Measurements from ENCODE around the gene ANXA2R. TPM values are rescaled to one million over a fixed set of nuclear protein-coding genes. Genes with fewer than 3 reads are reported as not detected.

The ANXA2R gene
- total and polyA plus RNA-seq, 9 of the 15 experiments (the other 6 are each of a cell fraction or from before 2014, with no cell fraction given), result 2.1 to 4.8 (median 3.4) TPM

DNA sequence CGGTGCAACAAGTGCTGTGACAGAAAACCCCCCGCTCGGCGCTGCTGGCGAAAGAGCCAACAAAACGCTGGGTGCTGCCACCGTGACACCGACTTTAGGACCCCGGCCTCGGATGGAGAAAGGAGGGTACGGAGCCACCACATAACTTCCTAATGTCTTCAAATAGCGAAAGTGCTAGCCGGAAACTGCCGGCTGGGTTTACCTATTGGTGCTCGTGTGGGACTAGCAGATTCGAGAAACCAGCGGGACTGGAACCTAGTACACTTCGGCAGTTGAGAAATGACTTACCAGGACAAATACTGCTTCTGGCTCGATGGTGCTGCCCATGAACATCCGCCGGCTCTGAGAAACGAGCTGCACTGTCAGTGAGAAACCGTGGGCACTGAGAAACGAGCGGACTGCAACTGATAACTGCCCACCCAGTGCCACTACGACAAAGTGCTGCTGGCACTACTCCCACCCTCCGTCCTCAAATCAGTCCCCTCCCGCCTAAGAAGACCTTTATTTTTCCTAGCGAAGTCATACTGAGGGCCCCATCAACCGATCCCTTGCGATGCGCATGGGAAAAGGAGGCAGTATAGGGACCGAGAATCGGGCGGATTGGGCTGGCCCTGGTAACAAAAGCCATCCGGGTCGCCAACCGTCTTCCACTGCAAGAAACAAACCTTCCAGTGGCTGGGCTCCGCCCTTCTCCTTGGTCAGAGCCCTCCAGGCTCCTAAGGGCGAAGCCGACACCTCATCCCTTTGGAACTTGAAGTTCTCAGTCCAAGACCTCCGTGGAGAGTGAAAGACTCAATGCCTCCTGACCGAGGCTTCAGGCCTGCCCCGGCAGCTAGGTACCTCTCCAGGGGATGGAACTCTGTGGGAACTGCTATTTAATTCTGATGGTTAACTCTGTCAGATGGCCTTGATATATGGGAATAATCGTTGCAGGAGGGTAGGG, 27.0 kb upstream of the ANXA2R start (continued):
- TF ChIP-seq, protein P1, sequence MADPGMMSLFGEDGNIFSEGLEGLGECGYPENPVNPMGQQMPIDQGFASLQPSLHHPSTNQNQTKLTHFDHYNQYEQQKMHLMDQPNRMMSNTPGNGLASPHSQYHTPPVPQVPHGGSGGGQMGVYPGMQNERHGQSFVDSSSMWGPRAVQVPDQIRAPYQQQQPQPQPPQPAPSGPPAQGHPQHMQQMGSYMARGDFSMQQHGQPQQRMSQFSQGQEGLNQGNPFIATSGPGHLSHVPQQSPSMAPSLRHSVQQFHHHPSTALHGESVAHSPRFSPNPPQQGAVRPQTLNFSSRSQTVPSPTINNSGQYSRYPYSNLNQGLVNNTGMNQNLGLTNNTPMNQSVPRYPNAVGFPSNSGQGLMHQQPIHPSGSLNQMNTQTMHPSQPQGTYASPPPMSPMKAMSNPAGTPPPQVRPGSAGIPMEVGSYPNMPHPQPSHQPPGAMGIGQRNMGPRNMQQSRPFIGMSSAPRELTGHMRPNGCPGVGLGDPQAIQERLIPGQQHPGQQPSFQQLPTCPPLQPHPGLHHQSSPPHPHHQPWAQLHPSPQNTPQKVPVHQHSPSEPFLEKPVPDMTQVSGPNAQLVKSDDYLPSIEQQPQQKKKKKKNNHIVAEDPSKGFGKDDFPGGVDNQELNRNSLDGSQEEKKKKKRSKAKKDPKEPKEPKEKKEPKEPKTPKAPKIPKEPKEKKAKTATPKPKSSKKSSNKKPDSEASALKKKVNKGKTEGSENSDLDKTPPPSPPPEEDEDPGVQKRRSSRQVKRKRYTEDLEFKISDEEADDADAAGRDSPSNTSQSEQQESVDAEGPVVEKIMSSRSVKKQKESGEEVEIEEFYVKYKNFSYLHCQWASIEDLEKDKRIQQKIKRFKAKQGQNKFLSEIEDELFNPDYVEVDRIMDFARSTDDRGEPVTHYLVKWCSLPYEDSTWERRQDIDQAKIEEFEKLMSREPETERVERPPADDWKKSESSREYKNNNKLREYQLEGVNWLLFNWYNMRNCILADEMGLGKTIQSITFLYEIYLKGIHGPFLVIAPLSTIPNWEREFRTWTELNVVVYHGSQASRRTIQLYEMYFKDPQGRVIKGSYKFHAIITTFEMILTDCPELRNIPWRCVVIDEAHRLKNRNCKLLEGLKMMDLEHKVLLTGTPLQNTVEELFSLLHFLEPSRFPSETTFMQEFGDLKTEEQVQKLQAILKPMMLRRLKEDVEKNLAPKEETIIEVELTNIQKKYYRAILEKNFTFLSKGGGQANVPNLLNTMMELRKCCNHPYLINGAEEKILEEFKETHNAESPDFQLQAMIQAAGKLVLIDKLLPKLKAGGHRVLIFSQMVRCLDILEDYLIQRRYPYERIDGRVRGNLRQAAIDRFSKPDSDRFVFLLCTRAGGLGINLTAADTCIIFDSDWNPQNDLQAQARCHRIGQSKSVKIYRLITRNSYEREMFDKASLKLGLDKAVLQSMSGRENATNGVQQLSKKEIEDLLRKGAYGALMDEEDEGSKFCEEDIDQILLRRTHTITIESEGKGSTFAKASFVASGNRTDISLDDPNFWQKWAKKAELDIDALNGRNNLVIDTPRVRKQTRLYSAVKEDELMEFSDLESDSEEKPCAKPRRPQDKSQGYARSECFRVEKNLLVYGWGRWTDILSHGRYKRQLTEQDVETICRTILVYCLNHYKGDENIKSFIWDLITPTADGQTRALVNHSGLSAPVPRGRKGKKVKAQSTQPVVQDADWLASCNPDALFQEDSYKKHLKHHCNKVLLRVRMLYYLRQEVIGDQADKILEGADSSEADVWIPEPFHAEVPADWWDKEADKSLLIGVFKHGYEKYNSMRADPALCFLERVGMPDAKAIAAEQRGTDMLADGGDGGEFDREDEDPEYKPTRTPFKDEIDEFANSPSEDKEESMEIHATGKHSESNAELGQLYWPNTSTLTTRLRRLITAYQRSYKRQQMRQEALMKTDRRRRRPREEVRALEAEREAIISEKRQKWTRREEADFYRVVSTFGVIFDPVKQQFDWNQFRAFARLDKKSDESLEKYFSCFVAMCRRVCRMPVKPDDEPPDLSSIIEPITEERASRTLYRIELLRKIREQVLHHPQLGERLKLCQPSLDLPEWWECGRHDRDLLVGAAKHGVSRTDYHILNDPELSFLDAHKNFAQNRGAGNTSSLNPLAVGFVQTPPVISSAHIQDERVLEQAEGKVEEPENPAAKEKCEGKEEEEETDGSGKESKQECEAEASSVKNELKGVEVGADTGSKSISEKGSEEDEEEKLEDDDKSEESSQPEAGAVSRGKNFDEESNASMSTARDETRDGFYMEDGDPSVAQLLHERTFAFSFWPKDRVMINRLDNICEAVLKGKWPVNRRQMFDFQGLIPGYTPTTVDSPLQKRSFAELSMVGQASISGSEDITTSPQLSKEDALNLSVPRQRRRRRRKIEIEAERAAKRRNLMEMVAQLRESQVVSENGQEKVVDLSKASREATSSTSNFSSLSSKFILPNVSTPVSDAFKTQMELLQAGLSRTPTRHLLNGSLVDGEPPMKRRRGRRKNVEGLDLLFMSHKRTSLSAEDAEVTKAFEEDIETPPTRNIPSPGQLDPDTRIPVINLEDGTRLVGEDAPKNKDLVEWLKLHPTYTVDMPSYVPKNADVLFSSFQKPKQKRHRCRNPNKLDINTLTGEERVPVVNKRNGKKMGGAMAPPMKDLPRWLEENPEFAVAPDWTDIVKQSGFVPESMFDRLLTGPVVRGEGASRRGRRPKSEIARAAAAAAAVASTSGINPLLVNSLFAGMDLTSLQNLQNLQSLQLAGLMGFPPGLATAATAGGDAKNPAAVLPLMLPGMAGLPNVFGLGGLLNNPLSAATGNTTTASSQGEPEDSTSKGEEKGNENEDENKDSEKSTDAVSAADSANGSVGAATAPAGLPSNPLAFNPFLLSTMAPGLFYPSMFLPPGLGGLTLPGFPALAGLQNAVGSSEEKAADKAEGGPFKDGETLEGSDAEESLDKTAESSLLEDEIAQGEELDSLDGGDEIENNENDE (IDR thresholded peaks at IDR 0.05; ENCODE audit: low read depth, low read length), result no peak
- TF ChIP-seq, protein P2, sequence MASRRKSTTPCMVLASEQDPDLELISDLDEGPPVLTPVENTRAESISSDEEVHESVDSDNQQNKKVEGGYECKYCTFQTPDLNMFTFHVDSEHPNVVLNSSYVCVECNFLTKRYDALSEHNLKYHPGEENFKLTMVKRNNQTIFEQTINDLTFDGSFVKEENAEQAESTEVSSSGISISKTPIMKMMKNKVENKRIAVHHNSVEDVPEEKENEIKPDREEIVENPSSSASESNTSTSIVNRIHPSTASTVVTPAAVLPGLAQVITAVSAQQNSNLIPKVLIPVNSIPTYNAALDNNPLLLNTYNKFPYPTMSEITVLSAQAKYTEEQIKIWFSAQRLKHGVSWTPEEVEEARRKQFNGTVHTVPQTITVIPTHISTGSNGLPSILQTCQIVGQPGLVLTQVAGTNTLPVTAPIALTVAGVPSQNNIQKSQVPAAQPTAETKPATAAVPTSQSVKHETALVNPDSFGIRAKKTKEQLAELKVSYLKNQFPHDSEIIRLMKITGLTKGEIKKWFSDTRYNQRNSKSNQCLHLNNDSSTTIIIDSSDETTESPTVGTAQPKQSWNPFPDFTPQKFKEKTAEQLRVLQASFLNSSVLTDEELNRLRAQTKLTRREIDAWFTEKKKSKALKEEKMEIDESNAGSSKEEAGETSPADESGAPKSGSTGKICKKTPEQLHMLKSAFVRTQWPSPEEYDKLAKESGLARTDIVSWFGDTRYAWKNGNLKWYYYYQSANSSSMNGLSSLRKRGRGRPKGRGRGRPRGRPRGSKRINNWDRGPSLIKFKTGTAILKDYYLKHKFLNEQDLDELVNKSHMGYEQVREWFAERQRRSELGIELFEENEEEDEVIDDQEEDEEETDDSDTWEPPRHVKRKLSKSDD (conservative IDR thresholded peaks at IDR 0.05; ENCODE audit: low read length), result no peak
- TF ChIP-seq HNRNPK (IDR thresholded peaks at IDR 0.05; ENCODE audit: low read depth, low read length, poor library complexity, severe bottlenecking), result no peak
- TF ChIP-seq, protein P3, sequence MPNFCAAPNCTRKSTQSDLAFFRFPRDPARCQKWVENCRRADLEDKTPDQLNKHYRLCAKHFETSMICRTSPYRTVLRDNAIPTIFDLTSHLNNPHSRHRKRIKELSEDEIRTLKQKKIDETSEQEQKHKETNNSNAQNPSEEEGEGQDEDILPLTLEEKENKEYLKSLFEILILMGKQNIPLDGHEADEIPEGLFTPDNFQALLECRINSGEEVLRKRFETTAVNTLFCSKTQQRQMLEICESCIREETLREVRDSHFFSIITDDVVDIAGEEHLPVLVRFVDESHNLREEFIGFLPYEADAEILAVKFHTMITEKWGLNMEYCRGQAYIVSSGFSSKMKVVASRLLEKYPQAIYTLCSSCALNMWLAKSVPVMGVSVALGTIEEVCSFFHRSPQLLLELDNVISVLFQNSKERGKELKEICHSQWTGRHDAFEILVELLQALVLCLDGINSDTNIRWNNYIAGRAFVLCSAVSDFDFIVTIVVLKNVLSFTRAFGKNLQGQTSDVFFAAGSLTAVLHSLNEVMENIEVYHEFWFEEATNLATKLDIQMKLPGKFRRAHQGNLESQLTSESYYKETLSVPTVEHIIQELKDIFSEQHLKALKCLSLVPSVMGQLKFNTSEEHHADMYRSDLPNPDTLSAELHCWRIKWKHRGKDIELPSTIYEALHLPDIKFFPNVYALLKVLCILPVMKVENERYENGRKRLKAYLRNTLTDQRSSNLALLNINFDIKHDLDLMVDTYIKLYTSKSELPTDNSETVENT (CRISPR knock-in tag; IDR thresholded peaks at IDR 0.05), result no peak
- TF ChIP-seq, protein P4, sequence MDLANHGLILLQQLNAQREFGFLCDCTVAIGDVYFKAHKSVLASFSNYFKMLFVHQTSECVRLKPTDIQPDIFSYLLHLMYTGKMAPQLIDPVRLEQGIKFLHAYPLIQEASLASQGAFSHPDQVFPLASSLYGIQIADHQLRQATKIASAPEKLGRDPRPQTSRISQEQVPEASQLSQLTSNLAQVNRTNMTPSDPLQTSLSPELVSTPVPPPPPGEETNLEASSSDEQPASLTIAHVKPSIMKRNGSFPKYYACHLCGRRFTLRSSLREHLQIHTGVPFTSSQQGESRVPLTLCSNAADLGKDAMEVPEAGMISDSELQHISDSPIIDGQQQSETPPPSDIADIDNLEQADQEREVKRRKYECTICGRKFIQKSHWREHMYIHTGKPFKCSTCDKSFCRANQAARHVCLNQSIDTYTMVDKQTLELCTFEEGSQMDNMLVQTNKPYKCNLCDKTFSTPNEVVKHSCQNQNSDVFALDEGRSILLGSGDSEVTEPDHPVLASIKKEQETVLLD (IDR thresholded peaks at IDR 0.05), result no peak; the same call in 1 of the 2 replicates

Data from K562 (cell line).